Right renal pelvis (tissue), 4 donors: ENCODE results near the gene S1PR2. TPM values are rescaled to one million over a fixed set of nuclear protein-coding genes. Genes with fewer than 3 reads are reported as not detected.
"Not testable (repeated sequence)": the region's sequence is repeated elsewhere in the genome, so short reads cannot be mapped to it uniquely, and the experiment has no call there.

Experiments
- DNase-seq, 4 donors: peaks; one replicate each; pipeline ENCODE4 v3.0.0-alpha.2; 2013; ENCODE audit warnings: low read depth in 4 of 4, low spot score in 3 of 4, missing footprints in 1 of 4
- polyA plus RNA-seq, 4 donors: library from polyadenylated mRNA; unstranded; fragments of 120-200 nt; gene quantifications; one replicate each; pipeline ENCODE4 v1.2.1, GENCODE V29; 2013; ENCODE audit not compliant: insufficient read length in 4 of 4

The S1PR2 gene
- polyA plus RNA-seq, 4 donors = 11.1 to 12.5 (median 11.8) TPM

DNA sequence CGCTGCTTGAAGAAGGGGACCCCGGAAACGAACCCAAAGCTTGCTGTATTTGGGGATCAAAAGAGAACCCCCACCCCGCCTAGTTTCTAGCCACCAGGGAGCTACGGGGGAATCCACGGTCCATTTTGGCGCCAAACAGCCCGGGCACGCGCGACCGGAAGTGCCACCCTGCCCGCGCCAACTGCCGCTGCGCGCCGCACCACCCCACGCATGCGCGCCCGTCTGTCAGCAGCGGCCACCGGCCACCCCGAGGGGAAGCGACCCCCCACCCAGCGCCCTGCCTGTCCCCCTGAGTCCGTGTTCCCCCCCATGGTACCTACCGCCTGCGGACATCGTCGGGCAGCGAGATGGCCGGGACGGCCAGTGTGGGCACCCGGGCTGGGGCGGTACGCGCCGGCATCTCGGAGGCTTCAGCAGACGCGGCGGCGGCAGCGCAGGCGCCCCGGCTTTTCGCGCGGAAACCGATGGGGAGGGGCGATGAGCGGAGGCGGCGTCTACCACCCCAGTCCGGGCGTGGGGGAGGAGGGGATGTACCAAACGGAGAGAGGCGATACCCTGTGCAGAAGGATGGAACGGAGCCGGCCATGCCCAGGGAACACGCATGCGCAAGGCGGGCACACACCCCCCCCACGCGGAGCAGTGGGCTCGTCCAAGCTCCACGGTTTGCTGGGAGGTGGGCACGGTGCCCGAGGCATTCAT, 36.5 kb downstream of the S1PR2 start, which contains the start of gene DNMT1:
Gene DNMT1 (minus strand): TSS at position 454 of the 699 bp plus-strand sequence. CDS start 54 bp downstream, at position 400.
- DNase-seq = peak; percentile 87 to 91 (median 88)

DNA sequence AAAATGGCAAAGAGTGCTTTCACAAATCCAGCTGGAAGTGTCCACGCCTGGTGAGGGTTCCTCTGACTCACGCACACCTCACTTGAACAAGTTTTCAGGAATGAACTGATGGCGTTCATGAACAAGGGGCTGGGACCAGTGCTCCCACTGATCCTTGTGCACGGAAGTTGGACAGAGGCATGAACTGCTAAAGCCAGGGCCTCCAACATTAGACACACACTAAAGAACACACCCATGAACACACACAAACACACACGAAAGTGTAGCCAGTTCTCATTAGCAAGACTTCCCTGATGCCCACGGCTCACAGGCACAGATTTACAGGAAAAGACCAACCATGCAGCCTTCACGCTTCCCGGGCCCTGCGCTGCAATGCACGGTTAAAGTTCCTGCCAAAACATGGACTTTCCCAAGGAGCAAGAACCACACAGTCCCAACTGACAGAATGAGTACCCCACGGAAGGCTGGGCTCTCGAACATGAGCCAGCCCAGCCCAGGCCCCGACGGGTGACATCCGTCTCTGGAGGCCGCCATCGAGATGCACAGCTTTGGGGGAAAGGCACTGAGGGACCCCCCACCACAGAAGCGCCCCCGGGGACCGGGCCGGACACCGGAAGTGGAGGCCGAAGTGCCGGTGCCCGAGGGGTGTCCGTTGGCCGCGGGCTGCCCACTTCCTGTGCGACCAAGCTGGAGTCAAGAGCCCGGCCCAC, 37.2 kb downstream of the S1PR2 start:
- DNase-seq = no peak

DNA sequence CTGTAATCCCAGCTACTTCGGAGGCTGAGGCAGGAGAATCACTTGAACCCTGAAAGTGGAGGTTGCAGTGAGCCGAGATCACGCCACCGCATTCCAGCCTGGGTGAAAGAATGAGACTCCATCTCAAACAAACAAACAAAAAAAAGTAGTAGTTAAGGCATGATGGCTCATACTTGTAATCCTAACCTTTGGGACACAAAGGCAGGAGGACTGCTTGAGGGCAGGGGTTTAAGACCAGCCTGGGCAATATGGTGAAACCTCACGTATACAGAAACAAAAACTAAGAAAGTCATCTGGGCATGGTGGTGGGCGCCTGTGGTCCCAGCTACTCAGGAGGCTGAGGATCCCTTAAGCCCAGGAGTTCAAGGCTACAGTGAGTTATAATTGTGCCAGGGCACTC, 38.2 kb downstream of the S1PR2 start:
- DNase-seq = no peak

DNA sequence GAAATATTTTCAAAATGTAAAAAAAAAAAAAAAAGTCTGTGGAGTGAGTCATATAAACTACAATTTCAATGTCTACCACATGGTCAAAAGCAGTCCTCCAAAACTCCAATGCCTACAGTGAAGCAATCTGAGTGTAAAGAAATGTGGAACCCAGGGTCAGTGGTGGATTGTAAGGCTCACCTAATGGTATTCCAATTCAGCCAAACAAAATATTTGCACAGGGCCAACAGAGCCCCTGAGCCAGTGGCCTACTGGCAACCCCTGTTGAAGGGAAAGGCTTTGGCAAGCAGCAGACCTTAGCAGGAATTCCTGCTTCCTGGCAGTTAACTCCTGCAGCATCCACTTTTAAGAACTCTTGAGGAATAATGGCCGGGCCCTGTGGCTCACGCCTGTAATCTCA, 39.8 kb downstream of the S1PR2 start:
- DNase-seq = no peak

DNA sequence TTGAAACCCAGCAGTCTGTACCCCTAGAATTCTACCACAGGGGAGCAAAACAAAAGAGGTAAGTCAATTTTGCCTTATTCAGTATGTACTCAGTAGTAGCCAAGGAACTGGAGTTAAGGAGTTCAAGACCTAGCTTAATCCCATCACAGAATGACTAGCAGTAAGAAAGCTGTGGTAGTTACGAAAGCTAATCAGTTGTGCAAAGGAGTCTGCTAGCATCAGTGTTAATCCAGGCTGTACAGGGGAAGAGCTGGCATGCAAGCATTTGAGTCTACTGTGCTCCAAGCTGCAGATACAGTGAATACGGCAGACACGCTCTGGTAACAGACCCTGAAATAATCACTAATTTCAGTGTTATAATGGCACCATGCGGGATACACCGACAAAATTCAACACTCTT, 41.1 kb downstream of the S1PR2 start:
- DNase-seq = no peak

DNA sequence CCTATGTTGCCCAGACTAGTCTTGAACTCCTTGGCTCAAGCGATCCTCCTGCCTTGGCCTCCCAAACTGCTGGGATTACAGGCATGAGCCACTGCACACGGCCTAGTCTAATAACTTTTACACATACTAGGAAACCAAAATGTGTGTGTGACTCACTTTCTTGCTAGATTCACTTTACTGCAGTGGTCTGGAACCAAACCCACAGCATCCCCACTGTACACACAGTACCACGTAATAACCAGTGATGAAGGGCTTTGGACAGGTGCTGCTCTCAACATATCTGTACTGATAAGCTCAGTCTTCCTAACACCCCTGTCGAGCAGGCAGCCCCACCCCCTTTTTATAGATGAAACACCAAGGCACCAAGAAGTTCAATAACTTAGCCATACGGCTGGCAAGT, 41.5 kb downstream of the S1PR2 start:
- no peak for DNase-seq

DNA sequence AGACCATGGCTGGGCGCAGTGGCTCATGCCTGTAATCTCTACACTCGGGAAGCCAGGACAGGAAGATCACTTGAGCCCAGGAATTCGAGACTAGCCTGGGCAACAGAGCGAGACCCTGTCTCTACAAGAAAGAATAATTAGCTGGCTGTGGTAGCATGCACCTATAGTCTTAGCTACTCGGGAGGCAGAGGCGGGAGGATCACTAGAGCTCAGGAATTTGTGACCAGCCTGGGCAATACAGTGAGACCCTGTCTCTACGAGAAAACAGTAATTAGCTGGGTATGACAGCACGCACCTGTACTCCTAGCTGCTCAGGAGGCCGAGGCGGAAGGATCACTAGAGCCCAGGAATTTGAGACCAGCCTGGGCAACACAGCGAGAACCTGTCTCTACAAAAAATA, 43.8 kb downstream of the S1PR2 start:
- DNase-seq = no peak

DNA sequence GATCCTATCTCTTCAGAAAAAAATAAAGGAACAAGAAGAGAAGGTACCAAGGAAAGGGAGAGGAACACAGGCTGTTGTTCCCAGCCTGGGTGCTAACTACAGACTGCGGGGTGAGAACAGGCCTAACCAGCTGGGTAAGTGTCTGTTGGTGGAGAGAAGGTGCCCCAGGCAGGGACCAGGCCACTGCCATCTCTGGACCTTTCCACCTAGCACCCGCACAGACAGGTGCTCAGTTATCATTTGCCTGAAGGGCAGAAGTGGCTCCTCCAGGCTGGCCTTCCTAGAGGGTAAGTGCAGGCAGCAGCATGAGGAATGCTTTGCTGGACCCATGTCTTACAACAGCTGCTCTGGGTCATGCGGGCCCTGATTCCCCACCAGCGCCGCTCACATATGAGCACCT, 46.5 kb downstream of the S1PR2 start:
- DNase-seq = no peak

DNA sequence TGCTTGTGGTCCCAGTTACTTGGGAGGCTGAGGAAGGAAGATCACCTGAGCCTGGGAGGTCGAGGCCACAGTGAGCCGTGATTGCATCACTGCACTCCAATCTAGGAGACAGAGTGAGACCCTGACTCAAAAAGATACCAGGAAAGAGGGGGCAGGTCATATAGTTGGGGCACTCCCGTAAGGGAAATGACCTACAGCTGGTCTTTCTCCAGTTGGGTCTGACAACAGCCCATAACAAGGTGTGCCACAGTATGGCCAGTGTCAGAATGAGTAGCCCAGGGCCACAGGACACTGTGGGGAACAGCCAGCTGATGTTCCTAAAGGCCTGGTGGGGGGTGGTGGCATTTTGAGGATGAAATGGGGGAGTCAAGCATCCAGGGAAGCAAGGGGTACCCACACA, 47.2 kb downstream of the S1PR2 start:
- DNase-seq = no peak

DNA sequence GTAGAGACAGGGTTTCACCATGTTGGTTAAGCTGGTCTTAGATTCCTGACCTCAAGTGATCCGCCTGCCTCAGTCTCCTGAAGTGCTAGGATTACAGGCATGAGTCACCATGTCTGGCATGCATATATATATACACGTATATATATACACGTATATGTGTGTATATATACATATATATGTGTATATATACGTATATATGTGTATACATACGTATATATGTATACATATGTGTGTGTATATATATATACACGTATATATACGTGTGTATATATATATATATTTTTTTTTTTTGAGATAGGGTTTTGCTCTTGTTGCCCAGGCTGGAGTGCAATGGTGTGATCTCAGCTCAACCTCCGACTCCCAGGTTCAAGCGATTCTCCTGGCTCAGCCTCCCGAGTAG, 48.3 kb downstream of the S1PR2 start:
- no peak for DNase-seq

DNA sequence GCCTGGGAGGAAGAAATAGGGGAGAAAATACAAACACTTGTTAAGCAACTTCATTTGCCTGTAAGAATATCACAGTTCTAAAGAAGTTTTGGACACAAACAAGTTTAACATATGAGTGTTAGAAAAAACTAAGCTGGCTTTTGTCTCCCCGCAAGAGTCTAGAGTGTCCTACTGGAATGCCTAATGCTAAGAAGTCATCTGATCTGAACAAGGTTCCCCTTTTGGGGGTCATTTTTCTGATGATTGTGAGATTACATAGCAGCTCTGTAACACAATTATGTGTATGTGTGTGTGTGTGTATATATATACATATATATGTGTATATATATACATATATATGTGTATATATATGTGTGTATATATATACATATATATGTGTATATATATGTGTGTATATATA, 49.1 kb downstream of the S1PR2 start:
- no peak for DNase-seq

DNA sequence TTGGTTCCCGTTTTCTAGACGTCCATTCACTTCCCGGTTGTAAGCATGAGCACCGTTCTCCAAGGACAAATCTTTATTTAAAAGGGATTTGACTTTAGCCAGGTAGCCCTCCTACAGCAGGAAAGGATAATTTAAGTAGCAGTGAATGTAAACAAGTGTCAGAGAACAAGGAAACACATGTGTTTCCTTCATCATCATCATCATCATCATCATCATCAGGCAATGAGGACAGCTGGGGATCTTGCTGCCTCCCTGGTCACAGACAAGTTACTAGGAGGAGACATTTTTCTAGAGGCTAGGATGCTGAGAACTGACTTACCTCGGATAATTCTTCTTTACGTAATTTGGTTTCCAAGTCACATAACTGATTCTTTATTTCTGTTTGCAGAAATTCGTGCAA, 50.7 kb downstream of the S1PR2 start:
- DNase-seq = no peak

DNA sequence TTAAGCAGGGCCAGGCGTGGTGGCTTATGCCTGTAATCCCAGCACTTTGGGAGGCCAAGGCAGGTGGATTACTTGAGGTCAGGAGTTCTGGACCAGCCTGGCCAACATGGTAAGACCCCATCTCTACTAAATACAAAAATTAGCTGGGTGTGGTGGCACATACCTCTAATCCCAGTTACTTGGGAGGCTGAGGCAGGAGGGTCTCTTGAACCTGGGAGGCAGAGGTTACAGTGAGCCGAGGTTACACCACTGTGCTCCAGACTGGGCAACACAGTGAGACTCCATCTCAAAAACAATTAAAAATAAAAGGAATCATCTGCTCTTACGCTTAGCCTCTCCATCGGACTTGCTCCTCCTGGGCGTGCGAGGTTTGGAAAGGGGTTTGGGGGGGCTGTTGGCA, 51.1 kb downstream of the S1PR2 start:
- not testable (repeated sequence) for DNase-seq

DNA sequence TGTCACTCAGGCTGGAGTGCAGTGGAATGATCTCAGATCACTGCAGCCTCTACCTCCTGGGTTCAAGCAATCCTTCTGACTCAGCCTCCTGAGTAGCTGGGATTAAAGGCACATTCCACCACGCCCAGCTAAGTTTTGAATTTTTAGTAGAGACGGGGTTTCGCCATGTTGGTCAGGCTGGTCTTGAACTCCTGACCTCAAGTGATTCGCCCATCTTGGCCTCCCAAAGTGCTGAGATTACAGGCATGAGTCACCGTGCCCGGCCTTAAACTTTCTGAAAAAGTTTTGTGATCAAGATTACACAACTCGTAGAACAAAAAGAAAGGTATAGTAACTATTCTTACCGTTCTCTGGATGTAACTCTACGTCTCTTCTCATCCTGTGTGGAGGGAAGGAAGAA, 57.6 kb downstream of the S1PR2 start:
- no peak for DNase-seq

Other genes with a start within 250 kb of the S1PR2 start
- 1 to 10 TPM in 1 of 4 donors, under 1 TPM in 3; 0.73 to 3.1 (median 0.85) TPM for gene COL5A3, start 220.8 kb downstream of the S1PR2 start, polyA plus RNA-seq
- gene RDH8, start 217.8 kb downstream of the S1PR2 start, polyA plus RNA-seq = under 1 TPM in 1 of 4 donors, not detected in 3; 0.10 TPM
- gene SHFL, start 145.0 kb downstream of the S1PR2 start, polyA plus RNA-seq = 10 to 100 TPM; 24.6 to 28.9 (median 26.1) TPM
- 1 to 10 TPM; 2.3 to 4.8 (median 2.9) TPM for gene ANGPTL6, start 128.7 kb downstream of the S1PR2 start, polyA plus RNA-seq
- gene PPAN, start 125.0 kb downstream of the S1PR2 start, polyA plus RNA-seq = 10 to 100 TPM; 28.6 to 36.4 (median 32.1) TPM
- gene P2RY11, start 119.6 kb downstream of the S1PR2 start, polyA plus RNA-seq = 10 to 100 TPM; 10.4 to 13.9 (median 12.2) TPM
- gene EIF3G, start 111.4 kb downstream of the S1PR2 start, polyA plus RNA-seq = 100 to 1,000 TPM; 188 to 215 (median 195) TPM
- 100 to 1,000 TPM in 3 of 4 donors, 10 to 100 TPM in 1; 89.1 to 111 (median 105) TPM for gene DNMT1, start 36.4 kb downstream of the S1PR2 start, polyA plus RNA-seq
- gene MRPL4, start 20.9 kb upstream of the S1PR2 start, polyA plus RNA-seq = 10 to 100 TPM; 38.3 to 57.4 (median 39.5) TPM
- gene ICAM1, start 39.8 kb upstream of the S1PR2 start, polyA plus RNA-seq = 1 to 10 TPM; 6.1 to 7.5 (median 6.6) TPM
- under 1 TPM; 0.17 to 0.57 (median 0.46) TPM for gene ICAM4, start 55.6 kb upstream of the S1PR2 start, polyA plus RNA-seq
- under 1 TPM; 0.10 to 0.38 (median 0.14) TPM for gene ICAM5, start 58.6 kb upstream of the S1PR2 start, polyA plus RNA-seq
- gene ZGLP1, start 78.5 kb upstream of the S1PR2 start, polyA plus RNA-seq = 1 to 10 TPM; 4.0 to 6.8 (median 5.1) TPM
- 10 to 100 TPM; 18.6 to 25.9 (median 20.7) TPM for gene FDX2, start 84.7 kb upstream of the S1PR2 start, polyA plus RNA-seq
- 10 to 100 TPM; 27.3 to 40.6 (median 31.2) TPM for gene RAVER1, start 102.2 kb upstream of the S1PR2 start, polyA plus RNA-seq
- 10 to 100 TPM in 1 of 4 donors, 1 to 10 TPM in 3; 7.8 to 11.3 (median 8.9) TPM for gene ICAM3, start 108.3 kb upstream of the S1PR2 start, polyA plus RNA-seq
- 100 to 1,000 TPM; 103 to 130 (median 109) TPM for gene TYK2, start 149.2 kb upstream of the S1PR2 start, polyA plus RNA-seq
- 100 to 1,000 TPM; 135 to 170 (median 137) TPM for gene CDC37, start 172.2 kb upstream of the S1PR2 start, polyA plus RNA-seq
- 1 to 10 TPM; 1.7 to 3.4 (median 2.7) TPM for gene PDE4A, start 189.2 kb upstream of the S1PR2 start, polyA plus RNA-seq